MCF 10A (cell line): ENCODE results near the gene ZFYVE21. TPM values are rescaled to one million over a fixed set of nuclear protein-coding genes. Genes with fewer than 3 reads are reported as not detected.

Source experiments
- BruUV-seq: library from RNA; stranded (reverse); fragments of 400-500 nt; replicated peaks from 2 replicates; lab custom pipeline; 2021; lab: Mats Ljungman, UMichigan
- CTCF ChIA-PET: fragments of 300-600 bp; sonication (Branson Sonifier 250); formaldehyde crosslinking; extraction: SDS; loops from one replicate; lab custom pipeline; 2021; ENCODE audit warnings: antibody characterized with exemption, inconsistent platforms; lab: Yijun Ruan, JAX
- POLR2A ChIA-PET: fragments of 300-600, 350-650 bp; sonication (Branson Sonifier 250); formaldehyde crosslinking; extraction: SDS; loops from one replicate; lab custom pipeline; 2020; ENCODE audit warnings: antibody characterized with exemption, inconsistent platforms; lab: Yijun Ruan, JAX
- DNase-seq: peaks from one replicate; pipeline ENCODE4 v3.0.0-alpha.2; 2018; ENCODE audit not compliant: unreplicated experiment
- H3K27ac Mint-ChIP-seq: one replicate; pipeline ENCODE4 v1.8.0; 2022; ENCODE audit warnings: mild to moderate bottlenecking, low read depth, mixed read lengths; ENCODE audit not compliant: unreplicated experiment
- H3K27me3 Mint-ChIP-seq: one replicate; pipeline ENCODE4 v1.8.0; 2022; ENCODE audit warnings: mixed read lengths; ENCODE audit not compliant: insufficient read depth, unreplicated experiment
- H3K36me3 Mint-ChIP-seq: one replicate; pipeline ENCODE4 v1.8.0; 2022; ENCODE audit warnings: mild to moderate bottlenecking, moderate library complexity, mixed read lengths; ENCODE audit not compliant: insufficient read depth, unreplicated experiment
- H3K4me1 Mint-ChIP-seq: one replicate; pipeline ENCODE4 v1.8.0; 2022; ENCODE audit warnings: mixed read lengths; ENCODE audit not compliant: insufficient read depth, unreplicated experiment
- H3K4me3 Mint-ChIP-seq: one replicate; pipeline ENCODE4 v1.8.0; 2022; ENCODE audit warnings: mild to moderate bottlenecking, moderate library complexity, mixed read lengths; ENCODE audit not compliant: unreplicated experiment
- H3K9me3 Mint-ChIP-seq: one replicate; pipeline ENCODE4 v1.8.0; 2022; ENCODE audit warnings: mixed read lengths; ENCODE audit not compliant: unreplicated experiment
- intact Hi-C: fragments of 100-400 bp; cut with micrococcal nuclease; formaldehyde crosslinking; loops from 2 replicates; pipeline ENCODE4 v1.14.1; 2022
- total RNA-seq: library from RNA; stranded (reverse); gene quantifications from 2 replicates; pipeline ENCODE4 v1.2.3, GENCODE V29; 2022
- TF ChIP-seq, protein P1 (sequence below): fragments of 200-600 bp; IDR thresholded peaks from one replicate; pipeline ENCODE4 v1.8.0; 2022; ENCODE audit warnings: antibody characterized with exemption, mild to moderate bottlenecking; ENCODE audit not compliant: unreplicated experiment

The ZFYVE21 gene
- total RNA-seq, 1 experiment from 2014 or later: 35.5 TPM

DNA sequence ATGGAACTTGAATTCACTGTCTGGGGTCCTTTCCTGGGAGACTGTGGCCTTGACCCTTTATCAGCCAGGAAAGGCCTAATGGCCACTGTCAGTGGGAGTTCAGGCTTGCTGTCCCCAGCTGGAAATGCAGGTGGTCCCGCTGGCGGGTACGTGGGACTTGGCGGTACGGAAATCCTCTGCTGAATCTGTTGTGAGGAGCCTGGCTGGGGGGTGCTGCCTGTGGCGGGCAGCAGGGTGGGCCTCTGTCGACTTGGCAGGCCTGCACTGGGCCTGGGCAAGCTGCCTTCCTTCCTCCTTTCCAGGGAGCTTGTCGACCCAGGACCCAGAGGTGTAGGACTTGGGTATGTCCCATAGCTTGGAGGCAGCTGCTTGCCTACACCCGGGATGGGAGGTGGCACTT lies 26.3 kb downstream of the ZFYVE21 start:
- TF ChIP-seq, protein P1, sequence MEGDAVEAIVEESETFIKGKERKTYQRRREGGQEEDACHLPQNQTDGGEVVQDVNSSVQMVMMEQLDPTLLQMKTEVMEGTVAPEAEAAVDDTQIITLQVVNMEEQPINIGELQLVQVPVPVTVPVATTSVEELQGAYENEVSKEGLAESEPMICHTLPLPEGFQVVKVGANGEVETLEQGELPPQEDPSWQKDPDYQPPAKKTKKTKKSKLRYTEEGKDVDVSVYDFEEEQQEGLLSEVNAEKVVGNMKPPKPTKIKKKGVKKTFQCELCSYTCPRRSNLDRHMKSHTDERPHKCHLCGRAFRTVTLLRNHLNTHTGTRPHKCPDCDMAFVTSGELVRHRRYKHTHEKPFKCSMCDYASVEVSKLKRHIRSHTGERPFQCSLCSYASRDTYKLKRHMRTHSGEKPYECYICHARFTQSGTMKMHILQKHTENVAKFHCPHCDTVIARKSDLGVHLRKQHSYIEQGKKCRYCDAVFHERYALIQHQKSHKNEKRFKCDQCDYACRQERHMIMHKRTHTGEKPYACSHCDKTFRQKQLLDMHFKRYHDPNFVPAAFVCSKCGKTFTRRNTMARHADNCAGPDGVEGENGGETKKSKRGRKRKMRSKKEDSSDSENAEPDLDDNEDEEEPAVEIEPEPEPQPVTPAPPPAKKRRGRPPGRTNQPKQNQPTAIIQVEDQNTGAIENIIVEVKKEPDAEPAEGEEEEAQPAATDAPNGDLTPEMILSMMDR: no peak
- ChIA-PET CTCF (no interaction called here), POLR2A (no interaction called here)
- Mint-ChIP-seq H3K9me3 (no peaks in the 10 kb centered on the region), H3K27me3 (no peaks in the 10 kb centered on the region), H3K27ac (no peak overlapping the region), H3K36me3 (peaks cover 62% of the 10 kb centered on the region), H3K4me3 (no peak overlapping the region), H3K4me1 (no peaks in the 10 kb centered on the region)
- intact Hi-C loops: no loop called here
- BruUV-seq: no TSS peak
- no peak for DNase-seq

DNA sequence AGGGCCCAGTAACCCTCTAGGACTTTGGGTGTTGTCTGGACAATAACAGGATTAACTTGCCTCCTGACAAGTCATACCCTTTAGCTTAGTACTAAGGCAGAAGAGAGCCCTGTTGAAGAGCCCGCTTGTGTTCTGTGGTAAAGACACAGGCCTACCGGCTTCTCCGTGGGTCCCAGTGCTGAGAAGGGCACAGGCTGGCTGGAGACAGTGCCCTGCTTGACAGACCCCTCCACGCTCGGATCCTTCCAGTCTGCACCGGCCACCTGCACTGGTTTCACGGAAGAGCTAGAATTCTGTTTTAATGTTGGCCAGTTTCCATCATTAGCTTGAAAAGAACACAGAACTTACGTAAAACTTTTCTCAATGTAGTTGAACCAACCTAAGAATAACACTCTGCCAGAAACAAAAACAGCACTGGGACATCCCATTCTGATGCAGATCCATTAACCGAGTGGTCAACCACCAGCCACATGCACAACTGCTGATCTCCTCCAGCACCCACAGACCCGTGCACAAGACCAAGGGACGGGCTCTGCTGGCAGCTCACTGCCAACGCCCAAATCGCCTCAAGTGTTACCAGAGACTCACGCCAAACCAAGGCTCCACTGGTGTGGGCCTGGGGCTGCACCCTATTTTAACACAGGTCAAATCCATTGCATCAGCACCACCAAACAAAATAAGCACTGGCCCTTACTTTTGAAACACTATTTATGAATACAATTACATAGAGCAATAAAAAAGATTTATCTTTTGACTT lies 27.1 kb downstream of the ZFYVE21 start:
- no TSS peak for BruUV-seq
- ChIA-PET CTCF (interaction anchor here (0.6 kb wide), 1 partner anchor 1315 kb away, joined by 3 read pairs; no protein-coding TSS in a partner anchor), POLR2A (no interaction called here)
- TF ChIP-seq, protein P1: no peak
- H3K9me3 Mint-ChIP-seq: no peaks in the 10 kb centered on the region
- peaks cover 55% of the 10 kb centered on the region for H3K36me3 Mint-ChIP-seq
- intact Hi-C loops: no loop called here
- H3K4me3 Mint-ChIP-seq: no peak overlapping the region
- H3K27me3 Mint-ChIP-seq: no peaks in the 10 kb centered on the region
- DNase-seq: no peak
- no peak overlapping the region for H3K27ac Mint-ChIP-seq
- no peaks in the 10 kb centered on the region for H3K4me1 Mint-ChIP-seq

DNA sequence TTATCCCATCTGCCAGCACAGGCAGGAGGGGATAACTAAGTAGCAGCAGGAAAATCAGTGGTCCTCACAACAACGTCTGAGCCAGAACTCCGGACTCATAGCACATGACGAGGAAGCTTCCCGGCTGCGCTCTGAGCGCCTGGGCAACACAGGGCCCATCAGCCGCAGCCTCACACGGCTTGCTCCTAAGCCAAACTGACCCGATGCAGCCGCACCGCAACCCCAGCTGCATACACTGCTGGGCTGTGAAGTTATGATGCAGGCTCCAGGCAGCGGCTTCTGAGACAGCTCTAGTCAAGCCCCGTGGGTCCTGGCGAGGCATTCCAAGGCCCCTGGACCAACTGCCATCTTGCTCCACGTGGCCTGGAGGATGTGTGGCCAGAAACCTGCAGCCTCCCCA lies 28.1 kb downstream of the ZFYVE21 start:
- intact Hi-C loops: no loop called here
- POLR2A ChIA-PET: no interaction called here

More for the DNA sequence above, 28.1 kb downstream of the ZFYVE21 start:
- Mint-ChIP-seq H3K27ac (no peak overlapping the region), H3K4me1 (no peaks in the 10 kb centered on the region), H3K4me3 (no peak overlapping the region), H3K36me3 (peaks cover 47% of the 10 kb centered on the region), H3K27me3 (no peaks in the 10 kb centered on the region), H3K9me3 (no peaks in the 10 kb centered on the region)
- BruUV-seq: no TSS peak
- DNase-seq: no peak
- TF ChIP-seq, protein P1: no peak
- CTCF ChIA-PET: no interaction called here
